ENCODE data around the gene TSTD1. TPM values are rescaled to one million over a fixed set of nuclear protein-coding genes. Genes with fewer than 3 reads are reported as not detected.

The TSTD1 gene
- total and polyA plus RNA-seq, 2 experiments from 2014 or later = 36.3 to 102 TPM

GRCh38 chr1:161077426-161077825, 38.7 kb upstream of the TSTD1 start:
- no peak overlapping the region for H3K4me3 ChIP-seq
- H3K4me2 ChIP-seq = no peak overlapping the region
- no peak for DNase-seq (ENCODE audit: low spot score)
- no peaks in the 10 kb centered on the region for H3K79me2 ChIP-seq
- H4K20me1 ChIP-seq (ENCODE audit: insufficient read depth, poor library complexity, severe bottlenecking) = no peaks in the 10 kb centered on the region
- no peaks in the 10 kb centered on the region for H3K27me3 ChIP-seq
- H3K36me3 ChIP-seq (replicated peaks; ENCODE audit: insufficient read depth, low read depth) = no peaks in the 10 kb centered on the region
- H3K4me1 ChIP-seq (ENCODE audit: insufficient read depth) = peaks cover 3% of the 10 kb centered on the region
- 78% methylated on average over 9 of the region's 9 CpGs for WGBS (ENCODE audit: low lambda C conversion rate, missing lambda C conversion rate)
- H3K9me2 ChIP-seq (replicated peaks; ENCODE audit: insufficient read depth) = no peaks in the 10 kb centered on the region
- no peaks in the 10 kb centered on the region for H3K9me3 ChIP-seq (ENCODE audit: low read depth)
- H3K27ac ChIP-seq = no peak overlapping the region
- H2AFZ ChIP-seq = no peak overlapping the region
- TF ChIP-seq, protein P1, sequence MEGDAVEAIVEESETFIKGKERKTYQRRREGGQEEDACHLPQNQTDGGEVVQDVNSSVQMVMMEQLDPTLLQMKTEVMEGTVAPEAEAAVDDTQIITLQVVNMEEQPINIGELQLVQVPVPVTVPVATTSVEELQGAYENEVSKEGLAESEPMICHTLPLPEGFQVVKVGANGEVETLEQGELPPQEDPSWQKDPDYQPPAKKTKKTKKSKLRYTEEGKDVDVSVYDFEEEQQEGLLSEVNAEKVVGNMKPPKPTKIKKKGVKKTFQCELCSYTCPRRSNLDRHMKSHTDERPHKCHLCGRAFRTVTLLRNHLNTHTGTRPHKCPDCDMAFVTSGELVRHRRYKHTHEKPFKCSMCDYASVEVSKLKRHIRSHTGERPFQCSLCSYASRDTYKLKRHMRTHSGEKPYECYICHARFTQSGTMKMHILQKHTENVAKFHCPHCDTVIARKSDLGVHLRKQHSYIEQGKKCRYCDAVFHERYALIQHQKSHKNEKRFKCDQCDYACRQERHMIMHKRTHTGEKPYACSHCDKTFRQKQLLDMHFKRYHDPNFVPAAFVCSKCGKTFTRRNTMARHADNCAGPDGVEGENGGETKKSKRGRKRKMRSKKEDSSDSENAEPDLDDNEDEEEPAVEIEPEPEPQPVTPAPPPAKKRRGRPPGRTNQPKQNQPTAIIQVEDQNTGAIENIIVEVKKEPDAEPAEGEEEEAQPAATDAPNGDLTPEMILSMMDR (IDR thresholded peaks at IDR 0.05; ENCODE audit: poor library complexity) = no peak
- TF ChIP-seq EZH2phosphoT487 (IDR thresholded peaks at IDR 0.05; ENCODE audit: low read depth, severe bottlenecking, unreplicated experiment) (no peak), EZH2 (IDR thresholded peaks at IDR 0.05; ENCODE audit: borderline replicate concordance) (no peak)

DNA sequence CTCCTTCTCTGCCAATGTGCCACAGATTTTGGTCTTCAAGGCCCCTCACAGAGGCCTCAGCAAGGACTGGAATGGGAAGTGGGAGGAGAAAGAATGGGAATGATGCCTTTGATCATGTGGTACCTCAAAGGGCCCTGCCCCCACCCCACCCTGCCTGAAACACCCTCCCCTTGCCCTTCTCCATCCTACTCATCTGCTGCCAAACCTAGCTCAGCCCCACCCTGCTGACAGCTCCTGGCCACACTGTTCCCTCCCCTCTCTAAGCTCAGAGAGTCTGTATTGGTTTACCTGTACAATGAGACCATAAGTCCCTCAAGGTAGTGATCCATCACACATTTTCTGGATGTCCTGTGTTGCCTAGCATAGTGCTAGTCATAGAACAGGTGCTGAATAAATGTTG, 37.6 kb upstream of the TSTD1 start:
- H4K20me1 ChIP-seq (ENCODE audit: insufficient read depth, poor library complexity, severe bottlenecking) = no peaks in the 10 kb centered on the region
- H3K36me3 ChIP-seq (replicated peaks; ENCODE audit: insufficient read depth, low read depth) = no peaks in the 10 kb centered on the region
- no peak for DNase-seq (ENCODE audit: low spot score)
- TF ChIP-seq EZH2phosphoT487 (IDR thresholded peaks at IDR 0.05; ENCODE audit: low read depth, severe bottlenecking, unreplicated experiment) = no peak
- no peaks in the 10 kb centered on the region for H3K4me1 ChIP-seq (ENCODE audit: insufficient read depth)
- no peaks in the 10 kb centered on the region for H3K27me3 ChIP-seq
- no peaks in the 10 kb centered on the region for H3K79me2 ChIP-seq
- H3K4me2 ChIP-seq = no peak overlapping the region
- H3K9me2 ChIP-seq (replicated peaks; ENCODE audit: insufficient read depth) = no peaks in the 10 kb centered on the region
- no peak overlapping the region for H3K27ac ChIP-seq
- no peak overlapping the region for H2AFZ ChIP-seq
- no peak overlapping the region for H3K4me3 ChIP-seq
- H3K9me3 ChIP-seq (ENCODE audit: low read depth) = no peaks in the 10 kb centered on the region

DNA sequence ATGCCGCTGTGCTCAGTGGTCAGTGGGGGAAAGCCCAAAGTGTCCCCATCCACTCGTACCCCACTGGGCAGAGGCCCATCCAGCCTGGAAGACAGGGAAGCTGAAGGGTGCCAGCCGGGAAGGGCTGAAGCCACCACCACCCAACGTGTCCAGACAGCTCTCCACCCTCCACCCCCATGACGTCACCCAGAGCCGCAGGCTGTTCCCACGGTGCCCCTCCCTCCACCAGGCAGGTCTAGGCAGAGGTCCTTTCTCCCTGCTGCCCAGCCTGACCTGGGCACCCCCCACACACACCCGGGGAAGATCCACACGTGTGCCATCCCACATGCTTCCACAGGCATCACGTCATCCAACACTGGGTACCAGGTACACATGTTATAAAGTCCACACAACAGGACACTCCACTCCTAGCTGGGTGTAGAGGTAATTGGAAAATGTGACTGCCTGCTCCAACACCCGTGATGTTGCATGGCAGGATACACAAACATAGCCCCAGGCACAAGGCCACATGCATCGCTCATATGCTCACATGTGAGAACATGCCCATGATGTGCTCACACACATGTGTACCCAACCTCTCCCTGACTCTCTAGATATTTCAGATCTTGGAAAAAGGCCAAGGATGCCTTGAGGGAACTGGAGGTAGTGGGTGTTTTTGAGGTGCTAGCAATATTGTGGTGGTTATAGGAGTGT, 36.1 kb upstream of the TSTD1 start:
- H3K4me2 ChIP-seq = no peak overlapping the region
- no peak overlapping the region for H3K27ac ChIP-seq
- 87% methylated on average over 12 of the region's 12 CpGs for WGBS (ENCODE audit: low lambda C conversion rate, missing lambda C conversion rate)
- no peaks in the 10 kb centered on the region for H3K79me2 ChIP-seq
- H3K9me2 ChIP-seq (replicated peaks; ENCODE audit: insufficient read depth) = no peaks in the 10 kb centered on the region
- no peaks in the 10 kb centered on the region for H3K9me3 ChIP-seq (ENCODE audit: low read depth)
- H3K27me3 ChIP-seq = no peaks in the 10 kb centered on the region
- no peak overlapping the region for H3K4me3 ChIP-seq
- no peaks in the 10 kb centered on the region for H4K20me1 ChIP-seq (ENCODE audit: insufficient read depth, poor library complexity, severe bottlenecking)
- TF ChIP-seq EZH2phosphoT487 (IDR thresholded peaks at IDR 0.05; ENCODE audit: low read depth, severe bottlenecking, unreplicated experiment) (no peak), EZH2 (IDR thresholded peaks at IDR 0.05; ENCODE audit: borderline replicate concordance) (no peak)
- TF ChIP-seq, protein P1 (IDR thresholded peaks at IDR 0.05; ENCODE audit: poor library complexity) = no peak
- no peaks in the 10 kb centered on the region for H3K4me1 ChIP-seq (ENCODE audit: insufficient read depth)
- no peak overlapping the region for H2AFZ ChIP-seq
- DNase-seq (ENCODE audit: low spot score) = peak; percentile 1
- no peaks in the 10 kb centered on the region for H3K36me3 ChIP-seq (replicated peaks; ENCODE audit: insufficient read depth, low read depth)

DNA sequence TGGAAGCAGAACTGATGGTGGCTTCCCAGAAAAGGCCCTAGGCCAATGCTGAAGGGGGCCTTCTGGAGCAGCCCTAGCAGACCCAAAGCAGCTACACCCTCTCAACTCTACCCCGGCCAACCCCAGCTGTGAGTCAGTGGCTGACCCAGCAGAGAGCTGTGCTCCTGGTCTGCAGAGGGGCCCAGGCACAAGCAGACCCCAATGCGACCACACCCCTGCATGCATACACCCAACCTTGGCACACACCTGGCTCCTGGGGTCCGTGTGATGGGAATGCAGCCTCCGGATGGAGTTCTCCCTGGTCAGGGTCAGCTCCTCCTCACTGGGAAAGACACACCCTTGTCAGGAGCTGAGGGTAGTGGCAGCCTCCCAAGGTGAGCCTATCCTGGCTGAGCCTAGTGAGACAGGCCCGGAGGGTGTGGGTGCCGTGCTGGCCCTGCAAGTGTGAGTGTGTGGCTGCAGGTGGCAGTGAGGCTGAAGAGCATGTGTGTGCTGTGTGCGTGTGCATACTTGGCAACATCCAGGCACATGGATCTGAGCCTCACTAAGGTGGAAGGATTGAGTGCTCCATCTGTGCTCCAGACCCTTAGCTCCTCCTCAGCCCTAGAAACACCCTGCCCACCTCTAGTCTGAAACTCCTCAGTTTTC, 34.8 kb upstream of the TSTD1 start:
- no peak overlapping the region for H3K4me2 ChIP-seq
- no peak overlapping the region for H3K27ac ChIP-seq
- TF ChIP-seq EZH2phosphoT487 (IDR thresholded peaks at IDR 0.05; ENCODE audit: low read depth, severe bottlenecking, unreplicated experiment) = no peak
- no peak for TF ChIP-seq EZH2 (IDR thresholded peaks at IDR 0.05; ENCODE audit: borderline replicate concordance)
- TF ChIP-seq, protein P1 (IDR thresholded peaks at IDR 0.05; ENCODE audit: poor library complexity) = no peak
- peak; percentile 18 for DNase-seq (ENCODE audit: low spot score)
- H3K9me2 ChIP-seq (replicated peaks; ENCODE audit: insufficient read depth) = no peaks in the 10 kb centered on the region
- H3K27me3 ChIP-seq = no peaks in the 10 kb centered on the region
- no peaks in the 10 kb centered on the region for H3K79me2 ChIP-seq
- no peaks in the 10 kb centered on the region for H3K36me3 ChIP-seq (replicated peaks; ENCODE audit: insufficient read depth, low read depth)
- H4K20me1 ChIP-seq (ENCODE audit: insufficient read depth, poor library complexity, severe bottlenecking) = no peaks in the 10 kb centered on the region
- no peaks in the 10 kb centered on the region for H3K4me1 ChIP-seq (ENCODE audit: insufficient read depth)
- no peak overlapping the region for H2AFZ ChIP-seq
- 72% methylated on average over 7 of the region's 7 CpGs for WGBS (ENCODE audit: low lambda C conversion rate, missing lambda C conversion rate)
- H3K4me3 ChIP-seq = no peak overlapping the region
- no peaks in the 10 kb centered on the region for H3K9me3 ChIP-seq (ENCODE audit: low read depth)

All from hepatocyte (in vitro differentiated cells).